Esophagus muscularis mucosa (tissue), 4 donors: Measurements from ENCODE around the gene SLC7A4. TPM values are rescaled to one million over a fixed set of nuclear protein-coding genes. Genes with fewer than 3 reads are reported as not detected.
"Not testable (repeated sequence)": the region's sequence is repeated elsewhere in the genome, so short reads cannot be mapped to it uniquely, and the experiment has no call there.

ENCODE experiments used
- DNase-seq: peaks from one replicate; pipeline ENCODE4 v3.0.0-alpha.2; 2017; ENCODE audit errors: extremely low spot score
- H3K27ac ChIP-seq, 4 donors: fragments of 200-600 bp; sonication (generic); replicated peaks in 1 of 4; 1 replicate in 3 of 4; 2 replicates in 1 of 4; pipeline ENCODE4 v1.5.1; 2016 to 2019; ENCODE audit warnings: mild to moderate bottlenecking in 1 of 4
- H3K27me3 ChIP-seq, 4 donors: fragments of 200-600 bp; sonication (generic); one replicate each; pipeline versions ENCODE4 v1.5.1 to v1.6.0; 2016 to 2019
- H3K36me3 ChIP-seq, 4 donors: fragments of 200-600 bp; sonication (generic); one replicate each; pipeline ENCODE4 v1.5.1; 2016 to 2019
- H3K4me1 ChIP-seq, 4 donors: fragments of 200-600 bp; sonication (generic); one replicate each; pipeline ENCODE4 v1.5.1; 2016 to 2019
- H3K4me3 ChIP-seq, 4 donors: fragments of 200-600 bp; sonication (generic); 1 replicate in 2 of 4; 2 replicates in 2 of 4; pipeline ENCODE4 v1.5.1; 2016 to 2019; ENCODE audit warnings: mild to moderate bottlenecking in 4 of 4, moderate library complexity in 1 of 4
- H3K9me3 ChIP-seq, 4 donors: fragments of 200-600 bp; sonication (generic); 1 replicate in 3 of 4; 2 replicates in 1 of 4; pipeline ENCODE4 v1.5.1; 2016 to 2019
- EP300 ChIP-seq: sonication (generic); formaldehyde crosslinking; IDR thresholded peaks from one replicate; pipeline ENCODE4 v1.6.1; 2017; ENCODE audit warnings: antibody characterized with exemption
- POLR2A ChIP-seq: fragments of 450-650 bp; IDR thresholded peaks from one replicate; pipeline ENCODE4 v1.6.1; 2017; ENCODE audit warnings: antibody characterized with exemption, moderate library complexity, mild to moderate bottlenecking, low read depth
- POLR2AphosphoS5 ChIP-seq, 2 donors: sonication (generic); formaldehyde crosslinking; IDR thresholded peaks; one replicate each; pipeline ENCODE4 v1.6.1; 2017; ENCODE audit warnings: antibody characterized with exemption in 2 of 2
- WGBS: methylation state at CpG from one replicate; pipeline ENCODE4 v1.1.5; 2018; 5-methylcytosine and 5-hydroxymethylcytosine counted together
- intact Hi-C: fragments of 100-400 bp; cut with DNase I; formaldehyde crosslinking; loops from one replicate; pipeline ENCODE4 v1.15.1; 2023
- total RNA-seq, 4 donors: library from RNA; depleted of rRNA; stranded (reverse); fragments of >200 nt; gene quantifications; one replicate each; pipeline versions ENCODE4 v1.1.0 to v1.2.1, GENCODE V29; 2016
- TF ChIP-seq, protein P1 (sequence below), 3 experiments: fragments of 200-600 bp in 2 of 3; fragments of 450-650 bp in 1 of 3; sonication (generic) in 2 of 3; IDR thresholded peaks; one replicate each; pipeline ENCODE4 v1.5.1; 2017 to 2019; ENCODE audit warnings: antibody characterized with exemption in 3 of 3, mild to moderate bottlenecking in 2 of 3, moderate library complexity in 1 of 3

Gene SLC7A4
- total RNA-seq, 4 donors from 2014 or later = 0.23 to 0.42 (median 0.36) TPM

DNA sequence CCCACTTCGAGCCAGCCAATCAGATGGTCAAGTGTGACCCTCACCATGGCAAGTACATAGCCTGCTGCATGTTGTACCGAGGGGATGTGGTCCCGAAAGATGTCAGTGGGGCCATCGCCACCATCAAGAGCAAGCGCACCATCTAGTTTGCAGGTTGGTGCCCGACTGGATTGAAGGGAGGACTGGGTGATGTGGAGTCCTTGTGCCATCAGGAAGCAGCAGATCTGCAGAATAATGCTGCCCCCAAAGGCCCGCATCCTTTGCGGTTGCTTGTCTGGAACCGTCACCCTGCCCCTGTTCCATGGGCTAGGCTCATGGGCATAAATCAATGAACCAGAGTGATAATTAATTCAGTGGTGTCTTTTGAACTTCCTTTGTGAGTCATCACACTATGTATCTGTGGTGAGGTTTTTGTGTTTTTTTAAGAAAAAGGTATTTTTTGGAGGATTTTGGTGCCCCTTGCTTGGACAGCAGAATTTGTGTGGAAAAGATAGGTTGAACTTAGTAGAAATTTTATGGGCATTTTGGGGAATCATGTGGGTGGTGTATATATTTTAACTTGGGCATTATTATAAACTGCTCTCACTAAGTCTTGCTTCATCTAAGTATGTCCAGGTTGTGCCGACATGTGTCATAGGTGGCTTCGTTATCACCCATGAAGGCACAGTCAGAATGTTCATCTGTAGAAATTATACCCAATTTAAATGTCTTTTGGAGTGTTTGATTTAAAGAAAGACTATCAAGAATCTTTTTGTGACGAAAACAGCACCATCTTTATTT lies 35.7 kb upstream of the SLC7A4 start:
- WGBS = 91% methylated on average over 11 of the region's 12 CpGs
- intact Hi-C loops = no loop called here
- no peak for DNase-seq

DNA sequence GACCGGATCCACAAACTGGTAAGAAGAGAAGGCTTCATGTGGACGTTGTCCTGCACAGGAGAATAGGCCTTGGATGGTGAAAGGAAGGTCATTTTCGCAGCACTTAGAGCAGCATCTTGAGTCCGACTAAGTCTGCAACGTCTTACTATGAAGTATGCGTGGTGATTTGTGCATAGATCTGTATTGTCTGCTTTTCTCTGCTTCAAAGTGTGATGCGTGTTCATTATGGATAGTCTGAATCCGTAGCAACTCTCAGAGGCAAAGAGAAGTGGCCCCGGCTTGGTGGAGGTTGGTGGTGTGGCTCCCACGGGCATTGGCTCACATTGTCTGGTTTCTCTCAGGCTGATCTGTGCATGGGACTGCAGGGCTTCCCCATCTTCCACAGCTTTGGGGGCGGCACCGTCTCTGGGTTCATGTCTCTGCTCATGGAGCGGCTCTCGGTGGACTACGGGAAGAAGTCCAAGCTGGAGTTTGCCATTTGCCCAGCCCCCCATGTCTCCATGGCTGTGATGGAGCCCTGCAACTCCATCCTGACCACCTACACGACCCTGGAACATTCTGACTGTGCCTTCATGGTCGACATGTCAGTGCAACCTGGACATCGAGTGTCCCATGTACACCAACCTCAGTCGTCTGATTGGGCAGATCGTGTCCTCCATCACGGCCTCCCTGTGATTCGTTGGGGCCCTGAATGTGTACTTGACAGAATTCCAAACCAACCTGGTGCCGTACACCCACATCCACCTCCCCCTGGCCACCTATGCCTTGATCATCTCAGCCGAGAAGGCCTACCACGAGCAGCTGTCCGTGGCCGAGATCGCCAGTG lies 34.9 kb upstream of the SLC7A4 start:
- intact Hi-C loops = no loop called here
- H3K36me3 ChIP-seq = no peaks in the 10 kb centered on the region

More for the DNA sequence above, 35.7 kb upstream of the SLC7A4 start:
- H3K27me3 ChIP-seq = peaks cover 0 to 8% (median 0%) of the 10 kb centered on the region in 4 donors
- no peaks in the 10 kb centered on the region for H3K4me1 ChIP-seq
- H3K9me3 ChIP-seq = no peaks in the 10 kb centered on the region
- H3K4me3 ChIP-seq = no peak overlapping the region
- no peaks in the 10 kb centered on the region for H3K36me3 ChIP-seq
- TF ChIP-seq POLR2A (no peak), EP300 (no peak), POLR2AphosphoS5 (IDR thresholded peaks at IDR 0.05) (no peak)
- TF ChIP-seq, protein P1, sequence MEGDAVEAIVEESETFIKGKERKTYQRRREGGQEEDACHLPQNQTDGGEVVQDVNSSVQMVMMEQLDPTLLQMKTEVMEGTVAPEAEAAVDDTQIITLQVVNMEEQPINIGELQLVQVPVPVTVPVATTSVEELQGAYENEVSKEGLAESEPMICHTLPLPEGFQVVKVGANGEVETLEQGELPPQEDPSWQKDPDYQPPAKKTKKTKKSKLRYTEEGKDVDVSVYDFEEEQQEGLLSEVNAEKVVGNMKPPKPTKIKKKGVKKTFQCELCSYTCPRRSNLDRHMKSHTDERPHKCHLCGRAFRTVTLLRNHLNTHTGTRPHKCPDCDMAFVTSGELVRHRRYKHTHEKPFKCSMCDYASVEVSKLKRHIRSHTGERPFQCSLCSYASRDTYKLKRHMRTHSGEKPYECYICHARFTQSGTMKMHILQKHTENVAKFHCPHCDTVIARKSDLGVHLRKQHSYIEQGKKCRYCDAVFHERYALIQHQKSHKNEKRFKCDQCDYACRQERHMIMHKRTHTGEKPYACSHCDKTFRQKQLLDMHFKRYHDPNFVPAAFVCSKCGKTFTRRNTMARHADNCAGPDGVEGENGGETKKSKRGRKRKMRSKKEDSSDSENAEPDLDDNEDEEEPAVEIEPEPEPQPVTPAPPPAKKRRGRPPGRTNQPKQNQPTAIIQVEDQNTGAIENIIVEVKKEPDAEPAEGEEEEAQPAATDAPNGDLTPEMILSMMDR (IDR thresholded peaks at IDR 0.05) = no peak
- H3K27ac ChIP-seq = no peak overlapping the region

DNA sequence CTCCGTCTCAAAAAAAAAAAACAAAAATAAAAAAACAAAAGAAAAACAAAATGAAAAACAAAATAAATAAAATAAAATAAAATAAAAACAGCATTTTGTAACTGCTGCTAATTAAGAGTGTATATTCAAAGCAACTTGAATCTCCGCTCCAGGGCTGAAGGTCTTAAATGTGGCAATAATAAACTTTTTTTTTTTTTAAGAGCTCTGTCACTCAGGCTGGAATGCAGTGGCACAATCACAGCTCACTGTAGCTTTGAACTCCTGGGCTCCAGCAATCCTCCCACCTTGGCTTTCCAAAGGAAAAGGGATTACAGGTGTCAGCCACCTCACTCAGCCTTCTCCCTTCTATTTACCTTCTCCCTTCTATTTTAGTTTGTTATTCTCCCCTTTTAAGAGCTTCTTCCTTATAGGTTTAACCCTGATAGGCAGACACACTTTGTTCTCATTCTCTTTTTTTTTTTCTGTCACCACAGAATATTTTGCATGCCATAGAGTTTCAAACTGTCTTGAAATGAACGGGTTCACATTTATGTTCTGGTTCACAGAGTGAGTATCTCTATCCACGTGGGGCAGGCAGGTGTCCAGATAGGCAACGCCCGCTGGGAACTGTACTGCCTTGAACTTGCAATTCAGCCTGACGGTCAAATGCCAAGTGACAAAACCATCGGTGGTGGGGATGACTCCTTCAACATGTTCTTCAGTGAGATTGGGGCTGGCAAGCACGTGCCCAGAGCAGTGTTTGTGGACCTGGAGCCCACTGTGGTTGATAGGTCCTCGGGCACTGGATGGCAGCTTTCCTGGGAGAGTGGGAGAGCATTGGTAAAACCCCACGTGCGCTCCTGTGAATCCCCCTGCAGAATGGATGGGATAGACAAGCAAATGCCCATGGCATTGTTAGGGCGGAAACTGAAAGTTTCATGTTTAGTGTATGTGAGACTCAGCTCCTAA lies 32.8 kb upstream of the SLC7A4 start:
- no peaks in the 10 kb centered on the region for H3K9me3 ChIP-seq
- H3K27me3 ChIP-seq = peaks cover 0 to 8% (median 0%) of the 10 kb centered on the region in 4 donors
- H3K27ac ChIP-seq = no peak overlapping the region
- intact Hi-C loops = no loop called here
- no peaks in the 10 kb centered on the region for H3K4me1 ChIP-seq
- WGBS = 73% methylated on average over 13 of the region's 13 CpGs
- H3K36me3 ChIP-seq = no peaks in the 10 kb centered on the region
- no peak for DNase-seq
- TF ChIP-seq, protein P1 (IDR thresholded peaks at IDR 0.05) = no peak
- TF ChIP-seq EP300 (no peak), POLR2AphosphoS5 (IDR thresholded peaks at IDR 0.05) (no peak), POLR2A (no peak)
- H3K4me3 ChIP-seq = no peak overlapping the region

More for the DNA sequence above, 34.9 kb upstream of the SLC7A4 start:
- H3K4me3 ChIP-seq = no peak overlapping the region
- H3K4me1 ChIP-seq = no peaks in the 10 kb centered on the region
- peaks cover 0 to 8% (median 0%) of the 10 kb centered on the region in 4 donors for H3K27me3 ChIP-seq
- TF ChIP-seq POLR2AphosphoS5 (IDR thresholded peaks at IDR 0.05) (no peak), EP300 (no peak), POLR2A (no peak)
- TF ChIP-seq, protein P1 (IDR thresholded peaks at IDR 0.05) = no peak
- no peak overlapping the region for H3K27ac ChIP-seq
- 86% methylated on average over 26 of the region's 28 CpGs for WGBS
- H3K9me3 ChIP-seq = no peaks in the 10 kb centered on the region
- DNase-seq = no peak

DNA sequence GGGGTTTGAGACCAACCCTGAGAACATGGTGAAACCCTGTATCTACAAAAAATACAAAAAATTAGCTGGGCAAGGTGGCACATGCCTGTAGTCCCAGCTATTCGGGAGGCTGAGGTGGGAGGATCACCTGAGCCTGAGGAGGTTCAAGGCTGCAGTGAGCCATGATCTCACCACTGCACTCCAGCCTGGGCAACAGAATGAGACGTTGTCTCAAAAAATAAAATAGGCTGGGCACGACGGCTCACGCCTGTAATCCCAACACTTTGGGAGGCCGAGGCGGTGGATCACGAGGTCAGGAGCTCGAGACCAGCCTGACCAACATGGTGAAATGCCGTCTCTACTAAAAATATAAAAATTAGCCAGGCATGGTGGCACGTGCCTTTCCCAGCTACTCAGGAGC lies 32.1 kb upstream of the SLC7A4 start:
- H3K27me3 ChIP-seq, H3K4me1 ChIP-seq, intact Hi-C loops, H3K9me3 ChIP-seq, H3K4me3 ChIP-seq, DNase-seq, H3K27ac ChIP-seq, H3K36me3 ChIP-seq: not testable (repeated sequence)
- WGBS = 85% methylated on average over 11 of the region's 11 CpGs

DNA sequence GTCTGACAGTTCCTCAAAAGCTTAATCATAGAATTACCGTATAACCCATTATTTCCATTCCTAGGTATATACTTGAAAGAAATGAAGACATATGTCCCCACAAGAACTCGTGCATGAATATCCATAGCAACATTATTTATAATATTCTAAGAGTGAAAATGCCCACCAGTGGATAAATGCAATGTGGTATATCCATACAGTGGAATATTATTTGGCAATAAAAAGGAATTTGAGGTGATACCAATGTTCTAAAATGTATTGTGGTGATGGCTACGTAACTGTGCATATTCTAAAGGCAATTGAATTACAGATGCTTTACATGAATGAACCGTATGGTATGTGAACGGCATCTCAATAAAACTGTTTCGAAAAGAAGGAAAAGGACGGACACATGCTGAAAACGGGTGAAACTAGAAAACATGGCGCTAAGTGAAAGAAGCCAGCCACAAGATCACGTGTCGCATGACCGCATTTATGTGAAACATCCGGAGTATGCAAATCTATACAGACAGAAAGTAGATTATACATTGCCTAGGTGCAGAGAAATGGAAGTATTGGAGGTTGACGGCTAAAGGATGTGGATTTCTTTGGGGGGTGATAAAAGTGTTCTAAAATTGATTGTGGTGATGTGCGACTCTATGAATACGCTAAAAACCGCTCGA lies 29.4 kb upstream of the SLC7A4 start:
- intact Hi-C loops, DNase-seq, H3K4me3 ChIP-seq, H3K36me3 ChIP-seq, H3K4me1 ChIP-seq, H3K9me3 ChIP-seq, H3K27ac ChIP-seq, H3K27me3 ChIP-seq: not testable (repeated sequence)
- WGBS = 90% methylated on average over 15 of the region's 18 CpGs

DNA sequence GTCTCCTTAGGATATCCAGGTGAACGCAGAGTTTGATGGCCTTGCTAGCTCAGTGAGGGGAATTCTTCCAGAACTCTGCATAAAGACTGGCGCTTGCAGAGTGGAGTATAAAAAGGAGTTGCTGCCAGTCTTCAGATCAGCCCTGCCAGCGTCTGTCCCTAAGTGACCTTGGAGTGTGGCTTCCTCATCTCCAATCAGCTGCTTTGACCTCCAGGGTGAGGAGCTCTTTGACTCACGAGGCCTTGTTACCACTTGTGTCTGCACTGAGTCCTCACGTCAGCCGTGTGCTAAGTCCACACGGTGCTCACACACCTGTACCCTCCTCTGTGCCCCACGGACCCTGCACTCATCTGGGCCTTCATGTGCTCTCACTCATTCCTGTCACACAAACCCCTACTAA lies 28.0 kb upstream of the SLC7A4 start:
- not testable (repeated sequence) for H3K4me3 ChIP-seq

More for the DNA sequence above, 28.0 kb upstream of the SLC7A4 start:
- H3K9me3 ChIP-seq, H3K27ac ChIP-seq, H3K4me1 ChIP-seq, DNase-seq, H3K36me3 ChIP-seq, intact Hi-C loops, H3K27me3 ChIP-seq: not testable (repeated sequence)
- WGBS = 83% methylated on average over 7 of the region's 8 CpGs
